ENCODE data around the gene SLC9B2. TPM values are rescaled to one million over a fixed set of nuclear protein-coding genes. Genes with fewer than 3 reads are reported as not detected.

Gene SLC9B2
- total RNA-seq, 2 experiments from 2014 or later: 35.6 to 40.2 TPM

DNA sequence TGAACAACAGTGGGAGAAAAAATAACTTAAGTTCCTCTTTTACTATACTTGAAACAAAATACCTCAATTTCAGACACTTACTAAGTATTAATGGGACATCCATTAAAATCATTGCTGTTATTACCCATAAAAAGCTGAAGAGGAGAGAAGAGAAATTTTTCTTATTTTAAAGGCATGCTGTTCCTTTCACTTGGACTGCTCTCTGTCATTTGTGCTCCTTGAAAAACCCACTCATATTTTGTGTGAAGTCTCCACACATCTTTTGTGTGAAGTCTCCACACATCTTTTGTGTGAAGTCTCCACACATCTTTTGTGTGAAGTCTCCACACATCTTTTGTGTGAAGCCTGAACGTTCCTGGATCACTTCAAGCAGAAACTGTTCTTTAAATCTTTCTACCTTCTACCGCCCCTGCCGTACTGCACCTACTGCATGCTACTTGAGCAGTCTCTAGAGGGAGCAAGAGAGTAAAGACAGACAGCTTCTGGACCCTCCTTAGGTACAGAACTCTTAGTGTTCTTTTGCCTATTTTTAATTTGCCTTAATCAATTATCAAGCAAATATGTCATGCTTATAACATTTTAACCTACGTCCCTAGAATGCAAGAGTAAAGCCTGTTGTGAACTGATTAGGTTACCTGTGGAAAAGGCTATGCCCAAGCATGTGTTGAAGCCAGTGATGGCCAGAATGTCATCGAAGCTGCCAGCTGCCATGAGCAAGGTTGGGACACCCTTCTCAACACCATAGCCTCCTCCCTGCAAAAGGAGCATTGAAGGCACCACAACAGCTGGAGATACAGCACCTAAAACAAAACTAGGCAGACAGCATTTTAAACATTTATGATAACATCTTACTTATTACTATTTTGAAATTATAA is 29.9 kb downstream of the SLC9B2 start:
- intact Hi-C loops (cut with micrococcal nuclease): loop anchor here (5.0 kb wide), 1 partner anchor 46 kb away; no protein-coding TSS in a partner anchor
- ATAC-seq (peak; percentile 95), DNase-seq (peak; percentile 37)
- H3K27me3 Mint-ChIP-seq: no peaks in the 10 kb centered on the region
- no peak overlapping the region for H3K27ac Mint-ChIP-seq
- no peak overlapping the region for H3K4me3 Mint-ChIP-seq
- TF ChIP-seq, protein P1, sequence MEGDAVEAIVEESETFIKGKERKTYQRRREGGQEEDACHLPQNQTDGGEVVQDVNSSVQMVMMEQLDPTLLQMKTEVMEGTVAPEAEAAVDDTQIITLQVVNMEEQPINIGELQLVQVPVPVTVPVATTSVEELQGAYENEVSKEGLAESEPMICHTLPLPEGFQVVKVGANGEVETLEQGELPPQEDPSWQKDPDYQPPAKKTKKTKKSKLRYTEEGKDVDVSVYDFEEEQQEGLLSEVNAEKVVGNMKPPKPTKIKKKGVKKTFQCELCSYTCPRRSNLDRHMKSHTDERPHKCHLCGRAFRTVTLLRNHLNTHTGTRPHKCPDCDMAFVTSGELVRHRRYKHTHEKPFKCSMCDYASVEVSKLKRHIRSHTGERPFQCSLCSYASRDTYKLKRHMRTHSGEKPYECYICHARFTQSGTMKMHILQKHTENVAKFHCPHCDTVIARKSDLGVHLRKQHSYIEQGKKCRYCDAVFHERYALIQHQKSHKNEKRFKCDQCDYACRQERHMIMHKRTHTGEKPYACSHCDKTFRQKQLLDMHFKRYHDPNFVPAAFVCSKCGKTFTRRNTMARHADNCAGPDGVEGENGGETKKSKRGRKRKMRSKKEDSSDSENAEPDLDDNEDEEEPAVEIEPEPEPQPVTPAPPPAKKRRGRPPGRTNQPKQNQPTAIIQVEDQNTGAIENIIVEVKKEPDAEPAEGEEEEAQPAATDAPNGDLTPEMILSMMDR (IDR thresholded peaks at IDR 0.05): peak; percentile 75
- CTCF ChIA-PET: interaction anchor here (0.5 to 6.8 kb wide), 16 partner anchors 9 to 426 kb away, joined by 3 to 78 read pairs (median 4); partner anchors contain the start of gene BDH2
- H3K36me3 Mint-ChIP-seq (ENCODE audit: low read depth): peaks cover 43% of the 10 kb centered on the region
- peaks cover 10% of the 10 kb centered on the region for H3K4me1 Mint-ChIP-seq (ENCODE audit: low read depth)
- POLR2A ChIA-PET: no interaction called here
- H3K9me3 Mint-ChIP-seq: no peaks in the 10 kb centered on the region

DNA sequence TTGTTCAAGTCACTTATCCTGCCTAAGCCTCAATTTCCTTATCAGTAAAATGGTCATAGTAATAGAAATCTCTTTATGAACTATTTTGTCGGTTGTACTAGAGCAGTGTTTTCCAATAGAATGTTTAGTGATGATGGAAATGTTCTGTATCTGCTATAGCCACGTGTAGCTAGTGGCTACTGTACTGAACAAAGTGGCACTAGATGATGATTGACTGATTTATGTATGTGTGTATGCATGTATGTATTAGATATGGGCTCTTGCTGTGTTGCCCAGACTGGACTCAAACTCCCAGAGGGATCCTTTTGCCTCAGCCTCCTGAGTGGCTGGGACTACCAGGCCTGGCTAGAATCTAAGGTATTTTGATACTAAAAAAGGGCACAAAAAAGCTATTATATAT is 32.4 kb downstream of the SLC9B2 start:
- intact Hi-C loops (cut with micrococcal nuclease): no loop called here
- H3K9me3 Mint-ChIP-seq: no peaks in the 10 kb centered on the region
- ChIA-PET POLR2A (interaction anchor here (0.9 to 1.1 kb wide), 2 partner anchors 18 to 24 kb away, joined by 3 to 4 read pairs; partner anchors contain the start of gene SLC9B1), CTCF (interaction anchor here (0.8 to 6.8 kb wide), 8 partner anchors 8 to 238 kb away, joined by 3 to 78 read pairs (median 6); partner anchors contain the start of gene BDH2)
- no peak overlapping the region for H3K4me3 Mint-ChIP-seq
- H3K36me3 Mint-ChIP-seq (ENCODE audit: low read depth): peaks cover 37% of the 10 kb centered on the region
- DNase-seq: no peak
- TF ChIP-seq, protein P1 (IDR thresholded peaks at IDR 0.05): no peak
- H3K27me3 Mint-ChIP-seq: no peaks in the 10 kb centered on the region
- H3K4me1 Mint-ChIP-seq (ENCODE audit: low read depth): no peaks in the 10 kb centered on the region
- no peak for ATAC-seq
- H3K27ac Mint-ChIP-seq: no peak overlapping the region

DNA sequence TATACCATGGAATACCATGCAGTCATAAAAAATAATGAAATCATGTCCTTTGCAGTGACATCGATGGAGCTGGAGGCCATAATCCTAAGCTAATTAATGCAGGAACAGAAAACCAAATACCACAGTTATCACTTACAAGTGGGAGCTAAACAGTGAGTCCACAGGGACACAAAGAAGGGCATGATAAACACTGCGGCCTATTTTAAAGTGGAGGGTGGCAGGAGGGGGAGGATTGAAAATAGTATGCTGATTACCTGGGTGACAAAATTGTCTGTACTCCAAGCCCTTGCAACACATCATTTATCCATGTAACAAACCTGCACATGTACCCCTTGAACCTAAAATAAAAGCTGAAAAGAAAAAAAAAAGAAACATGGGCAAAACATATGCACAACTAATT is 40.4 kb downstream of the SLC9B2 start:
- POLR2A ChIA-PET: no interaction called here
- Mint-ChIP-seq H3K9me3 (no peaks in the 10 kb centered on the region), H3K27me3 (no peaks in the 10 kb centered on the region), H3K27ac (no peak overlapping the region), H3K36me3 (ENCODE audit: low read depth) (peaks cover 25% of the 10 kb centered on the region), H3K4me3 (no peak overlapping the region), H3K4me1 (ENCODE audit: low read depth) (peaks cover 4% of the 10 kb centered on the region)
- DNase-seq (no peak), ATAC-seq (no peak)
- TF ChIP-seq, protein P1 (IDR thresholded peaks at IDR 0.05): no peak
- CTCF ChIA-PET: interaction anchor here (0.9 to 2.0 kb wide), 3 partner anchors 53 to 56 kb away, joined by 3 to 6 read pairs (median 3); no protein-coding TSS in a partner anchor
- intact Hi-C loops (cut with micrococcal nuclease): no loop called here

DNA sequence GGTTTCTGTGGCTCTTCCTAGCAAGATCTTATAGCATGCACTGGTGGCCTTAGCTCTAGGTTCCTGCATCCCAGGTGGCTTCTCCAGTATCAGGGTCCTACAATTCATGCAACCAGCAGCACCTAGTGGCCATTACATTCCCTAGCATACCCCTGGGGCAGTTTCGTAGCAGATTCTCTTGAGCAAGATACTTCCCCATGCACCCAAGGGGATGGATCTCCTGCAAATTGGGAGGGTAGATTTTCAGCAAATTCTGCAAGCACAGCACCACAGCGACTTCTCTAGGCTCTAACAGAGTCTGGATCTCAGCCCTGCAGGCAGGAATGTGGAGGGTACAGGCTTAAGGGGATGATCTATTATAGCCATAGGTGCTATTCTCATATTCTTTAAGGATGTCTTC is 44.0 kb downstream of the SLC9B2 start:
- no peak overlapping the region for H3K27ac Mint-ChIP-seq
- peaks cover 28% of the 10 kb centered on the region for H3K36me3 Mint-ChIP-seq (ENCODE audit: low read depth)
- ChIA-PET CTCF (interaction anchor here (0.9 to 1.4 kb wide), 6 partner anchors 11 to 405 kb away, joined by 3 to 8 read pairs (median 4); no protein-coding TSS in a partner anchor), POLR2A (interaction anchor here (0.7 kb wide), 1 partner anchor 13 kb away, joined by 4 read pairs; no protein-coding TSS in a partner anchor)
- H3K27me3 Mint-ChIP-seq: no peaks in the 10 kb centered on the region
- intact Hi-C loops (cut with micrococcal nuclease): no loop called here
- no peak overlapping the region for H3K4me3 Mint-ChIP-seq
- TF ChIP-seq, protein P1 (IDR thresholded peaks at IDR 0.05): peak; percentile 34
- DNase-seq (peak; percentile 19), ATAC-seq (peak; percentile 66)
- H3K4me1 Mint-ChIP-seq (ENCODE audit: low read depth): peaks cover 4% of the 10 kb centered on the region
- H3K9me3 Mint-ChIP-seq: no peaks in the 10 kb centered on the region

DNA sequence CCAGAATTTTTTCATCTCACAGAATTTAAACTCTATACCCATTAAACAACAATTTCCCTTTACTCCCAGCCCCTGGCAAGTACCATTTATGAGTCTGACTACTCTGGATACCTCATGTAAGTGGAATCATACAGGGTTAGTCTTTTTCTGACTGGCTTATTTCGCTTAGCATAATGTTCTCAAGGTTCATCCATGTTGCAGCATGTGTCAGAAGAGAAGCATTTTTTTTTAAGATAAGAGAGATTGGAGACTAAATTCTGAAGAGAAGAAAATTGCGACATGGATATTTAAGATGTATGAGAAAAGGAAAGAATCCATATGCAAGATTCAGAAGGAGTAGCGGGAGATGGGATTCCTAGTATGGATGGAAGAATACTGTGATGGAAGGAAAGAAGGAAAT is 45.8 kb downstream of the SLC9B2 start:
- ATAC-seq: no peak
- no peak overlapping the region for H3K4me3 Mint-ChIP-seq
- intact Hi-C loops (cut with micrococcal nuclease): no loop called here
- no peaks in the 10 kb centered on the region for H3K9me3 Mint-ChIP-seq
- ChIA-PET CTCF (no interaction called here), POLR2A (no interaction called here)
- H3K27me3 Mint-ChIP-seq: no peaks in the 10 kb centered on the region
- H3K36me3 Mint-ChIP-seq (ENCODE audit: low read depth): peaks cover 17% of the 10 kb centered on the region
- TF ChIP-seq, protein P1 (IDR thresholded peaks at IDR 0.05): no peak
- no peak for DNase-seq
- peaks cover 8% of the 10 kb centered on the region for H3K4me1 Mint-ChIP-seq (ENCODE audit: low read depth)
- no peak overlapping the region for H3K27ac Mint-ChIP-seq

Data from activated CD8-positive, alpha-beta T cell treated with anti-CD3 and anti-CD28 coated beads for 36 hours (primary cell).